GM13976 (cell line): ENCODE measurements around the gene PPP1R3E.

Source experiments
- DNase-seq: peaks from one replicate; pipeline ENCODE4 v3.0.0; 2012; ENCODE audit warnings: low spot score
- in situ Hi-C: fragments of 300-500 bp; cut with MboI; formaldehyde crosslinking; loops from one replicate; pipeline ENCODE4 v1.12.0; 2022; ENCODE audit warnings: low sequenced_read_pairs, mixed read lengths, inconsistent platforms; ENCODE audit not compliant: unreplicated experiment
- TF ChIP-seq, protein P1 (sequence below): IDR thresholded peaks from 2 replicates; pipeline ENCODE4 v1.5.1; 2012; ENCODE audit warnings: borderline replicate concordance, mild to moderate bottlenecking; ENCODE audit not compliant: insufficient read depth; ENCODE audit errors: extremely low read depth, missing control alignments, control extremely low read depth

Gene PPP1R3E

DNA sequence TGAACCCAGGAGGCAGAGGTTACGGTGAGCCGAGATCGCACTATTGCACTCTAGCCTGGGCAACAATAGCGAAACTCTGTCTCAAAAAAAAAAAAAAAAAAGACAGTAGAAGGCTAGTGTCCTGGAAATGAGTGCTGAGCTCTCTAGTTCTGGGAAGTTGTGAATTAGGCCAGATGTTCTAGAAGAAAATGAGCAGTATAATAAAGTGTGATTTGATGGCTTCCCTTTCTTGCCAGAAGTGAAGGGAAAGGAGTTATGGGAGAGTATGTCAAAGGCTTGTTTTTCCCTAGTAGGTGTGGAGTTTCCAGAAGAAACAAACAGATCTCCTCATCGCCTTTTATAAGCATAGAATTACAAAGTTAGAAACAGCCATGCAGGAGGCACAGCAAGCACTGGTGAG lies 44.4 kb downstream of the PPP1R3E start:
- in situ Hi-C loops = no loop called here
- TF ChIP-seq, protein P1, sequence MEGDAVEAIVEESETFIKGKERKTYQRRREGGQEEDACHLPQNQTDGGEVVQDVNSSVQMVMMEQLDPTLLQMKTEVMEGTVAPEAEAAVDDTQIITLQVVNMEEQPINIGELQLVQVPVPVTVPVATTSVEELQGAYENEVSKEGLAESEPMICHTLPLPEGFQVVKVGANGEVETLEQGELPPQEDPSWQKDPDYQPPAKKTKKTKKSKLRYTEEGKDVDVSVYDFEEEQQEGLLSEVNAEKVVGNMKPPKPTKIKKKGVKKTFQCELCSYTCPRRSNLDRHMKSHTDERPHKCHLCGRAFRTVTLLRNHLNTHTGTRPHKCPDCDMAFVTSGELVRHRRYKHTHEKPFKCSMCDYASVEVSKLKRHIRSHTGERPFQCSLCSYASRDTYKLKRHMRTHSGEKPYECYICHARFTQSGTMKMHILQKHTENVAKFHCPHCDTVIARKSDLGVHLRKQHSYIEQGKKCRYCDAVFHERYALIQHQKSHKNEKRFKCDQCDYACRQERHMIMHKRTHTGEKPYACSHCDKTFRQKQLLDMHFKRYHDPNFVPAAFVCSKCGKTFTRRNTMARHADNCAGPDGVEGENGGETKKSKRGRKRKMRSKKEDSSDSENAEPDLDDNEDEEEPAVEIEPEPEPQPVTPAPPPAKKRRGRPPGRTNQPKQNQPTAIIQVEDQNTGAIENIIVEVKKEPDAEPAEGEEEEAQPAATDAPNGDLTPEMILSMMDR = no peak
- DNase-seq = no peak

DNA sequence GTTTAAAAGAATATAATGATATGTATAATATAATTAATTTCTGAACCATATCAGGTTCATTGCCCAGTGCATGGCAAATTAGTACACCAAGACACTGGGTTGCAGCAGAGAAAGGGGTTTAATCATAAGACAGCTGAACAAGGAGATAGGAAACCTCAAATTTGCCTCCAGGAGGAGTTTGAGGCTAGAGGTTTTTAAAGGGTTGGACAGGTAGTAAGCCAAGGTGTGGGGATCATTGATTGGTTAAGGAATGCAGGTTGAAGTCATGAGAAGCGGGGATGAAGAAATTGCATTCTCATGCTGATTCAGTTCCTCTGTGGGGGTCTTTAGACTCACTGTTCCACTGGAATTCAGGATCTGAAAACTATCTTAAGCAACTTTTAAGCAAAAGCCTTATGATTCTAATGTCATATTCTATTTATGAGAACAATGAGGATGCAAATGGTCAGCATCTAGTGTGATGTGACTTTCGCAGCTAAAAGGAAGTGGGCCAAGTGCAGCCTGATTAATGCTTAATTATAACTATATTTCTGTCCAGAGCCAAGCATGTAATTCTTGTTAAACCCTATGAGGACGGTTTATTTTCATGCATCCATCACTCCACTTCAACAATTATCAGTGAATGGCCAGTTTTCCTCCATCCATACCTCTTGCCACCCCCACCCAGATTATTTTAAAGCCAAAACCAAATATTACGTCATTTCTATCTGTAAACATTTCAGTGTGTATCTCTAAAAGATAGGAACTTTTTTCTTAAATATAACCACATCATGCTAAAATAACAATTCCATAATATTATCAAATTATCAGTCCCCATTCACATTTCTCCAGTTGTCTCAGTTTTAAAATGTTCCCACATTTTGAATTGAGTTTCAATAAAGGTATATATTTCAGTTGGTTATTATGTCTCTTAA lies 50.0 kb downstream of the PPP1R3E start:
- in situ Hi-C loops = no loop called here
- no peak for DNase-seq
- TF ChIP-seq, protein P1 = no peak

DNA sequence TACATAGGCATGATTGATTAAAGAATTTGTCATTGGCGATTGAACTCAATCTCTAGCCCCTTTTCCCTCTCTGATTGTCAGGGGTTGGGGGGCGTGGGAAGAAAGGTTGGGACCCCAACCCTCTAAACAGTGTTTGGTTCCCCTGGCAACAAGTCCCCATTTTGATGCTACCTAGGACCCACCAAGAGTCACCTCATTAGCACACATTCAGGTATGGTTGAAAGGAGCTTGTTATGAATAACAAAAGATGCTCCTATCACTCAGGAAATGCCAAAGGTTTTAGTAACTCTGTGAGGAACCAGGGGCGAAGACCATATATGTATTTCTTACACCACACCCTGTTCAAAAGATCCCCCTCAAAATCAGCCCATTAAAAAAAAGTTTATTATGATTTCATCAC lies 50.7 kb downstream of the PPP1R3E start:
- TF ChIP-seq, protein P1 = no peak
- in situ Hi-C loops = no loop called here
- DNase-seq = no peak

DNA sequence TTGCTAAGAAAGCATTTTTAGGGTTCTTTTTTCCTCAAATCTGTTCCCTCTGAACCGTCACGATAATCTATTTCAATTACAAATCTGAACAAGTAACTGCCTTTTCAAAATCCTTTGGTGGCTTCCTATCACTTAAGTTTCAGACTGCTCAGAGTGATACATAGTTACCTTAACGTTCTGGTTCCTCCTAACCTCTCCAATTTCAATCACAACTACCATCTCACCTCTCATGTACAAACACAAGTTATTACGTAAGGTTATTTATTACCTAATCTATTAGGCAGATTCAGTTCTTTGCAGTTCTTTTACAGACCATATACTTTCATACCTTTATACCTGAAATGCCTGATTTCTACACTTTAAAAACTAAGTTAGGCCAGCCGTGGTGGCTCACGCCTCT lies 52.8 kb downstream of the PPP1R3E start:
- in situ Hi-C loops = no loop called here
- TF ChIP-seq, protein P1 = no peak
- no peak for DNase-seq

DNA sequence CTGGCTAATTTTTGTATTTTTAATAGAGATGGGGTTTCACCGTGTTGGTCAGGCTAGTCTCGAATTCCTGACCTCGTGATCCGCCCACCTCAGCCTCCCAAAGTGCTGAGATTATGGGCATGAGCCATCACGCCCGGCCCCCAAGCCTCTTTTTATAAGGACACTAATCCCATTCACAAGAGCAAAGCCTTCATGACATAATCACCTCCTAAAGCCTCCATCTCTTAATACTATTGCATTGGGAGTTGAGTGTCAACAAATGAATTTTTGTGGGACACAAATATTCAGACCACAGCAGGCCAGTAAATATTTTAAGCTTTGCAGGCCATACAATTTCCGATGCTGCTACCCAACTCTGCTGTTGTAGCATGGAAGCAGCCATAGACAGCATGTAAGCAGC lies 54.1 kb downstream of the PPP1R3E start:
- in situ Hi-C loops = no loop called here
- no peak for DNase-seq
- TF ChIP-seq, protein P1 = no peak
